HepG2 (cell line): ENCODE results near the gene MAN2A2. TPM values are rescaled to one million over a fixed set of nuclear protein-coding genes. Genes with fewer than 3 reads are reported as not detected.
A peak's percentile ranks its signal among the peaks of the same experiment; 100 is the strongest.

Experiments
- ATAC-seq: fragments of 200-7000 bp; cut with Tn5 transposase; 3 replicates; pipeline ENCODE4 v1.9.1; 2020; ENCODE audit warnings: mild to moderate bottlenecking, moderate library complexity
- BruUV-seq: library from RNA; stranded (reverse); fragments of 400-500 nt; replicated peaks from 2 replicates; lab custom pipeline; 2021; lab: Mats Ljungman, UMichigan
- CTCF ChIA-PET: fragments of 300-600 bp; formaldehyde crosslinking; extraction: SDS; loops from one replicate; lab custom pipeline; 2021; ENCODE audit warnings: low total read pairs, inconsistent platforms, low intra/inter-chr PET ratio; lab: Yijun Ruan, JAX
- POLR2A ChIA-PET: fragments of 350-600 bp; sonication (Branson Sonifier 250); formaldehyde crosslinking; loops from one replicate; lab custom pipeline; 2020; ENCODE audit warnings: antibody characterized with exemption, inconsistent platforms; lab: Yijun Ruan, JAX
- DNase-seq: peaks from one replicate; pipeline ENCODE4 v3.0.0-alpha.2; 2015; ENCODE audit warnings: low spot score
- FAIRE-seq: peaks from 3 replicates; lab custom pipeline; 2011; peaks lifted over from hg19 to GRCh38; lab: Jason Lieb, UNC
- H2AFZ ChIP-seq: one replicate; pipeline ENCODE4 v1.6.1; 2011; ENCODE audit warnings: low read length, inconsistent platforms
- H3K27ac ChIP-seq: fragments of 300-600 bp; 3 replicates; pipeline ENCODE4 v1.8.0; 2011; ENCODE audit warnings: mixed run types, mild to moderate bottlenecking, mixed read lengths, low read length, inconsistent platforms; ENCODE audit not compliant: insufficient read depth; ENCODE audit errors: extremely low read length
- H3K27me3 ChIP-seq, 2 experiments: fragments of 200-600 bp in 1 of 2; 2 replicates in 1 of 2; 3 replicates in 1 of 2; pipeline versions ENCODE4 v1.6.0 to v1.8.0; 2011; ENCODE audit warnings: low read length in 2 of 2, mild to moderate bottlenecking in 2 of 2, moderate library complexity in 2 of 2, inconsistent platforms in 1 of 2; ENCODE audit not compliant: insufficient read depth in 2 of 2, control insufficient read depth in 1 of 2
- H3K36me3 ChIP-seq, 2 experiments: fragments of 200-600 bp in 1 of 2; replicated peaks in 1 of 2; 2 replicates in 1 of 2; 3 replicates in 1 of 2; pipeline versions ENCODE4 v1.5.1 to v1.8.0; 2011; ENCODE audit warnings: low read length in 2 of 2, inconsistent platforms in 1 of 2; ENCODE audit not compliant: insufficient read depth in 2 of 2, control insufficient read depth in 1 of 2
- H3K4me1 ChIP-seq: 2 replicates; pipeline ENCODE4 v1.5.1; 2012; ENCODE audit warnings: low read length, inconsistent platforms; ENCODE audit not compliant: insufficient read depth
- H3K4me2 ChIP-seq: 2 replicates; pipeline ENCODE4 v1.6.0; 2011; ENCODE audit warnings: low read depth, low read length, inconsistent platforms
- H3K4me3 ChIP-seq, 3 experiments: fragments of 200-600 bp in 1 of 3; sonication (generic), shearing (Covaris generic) in 1 of 3; replicated peaks in 1 of 3; 2 replicates each; pipeline ENCODE4 v1.5.1; 2011 to 2016; ENCODE audit warnings: low read length in 3 of 3, inconsistent platforms in 2 of 3, low read depth in 2 of 3, mild to moderate bottlenecking in 2 of 3, control low read depth in 1 of 3, mixed read lengths in 1 of 3; ENCODE audit not compliant: insufficient read depth in 1 of 3
- H3K79me2 ChIP-seq: one replicate; pipeline ENCODE4 v1.6.1; 2011; ENCODE audit warnings: low read length, inconsistent platforms; ENCODE audit not compliant: insufficient read depth
- H3K9ac ChIP-seq: 2 replicates; pipeline ENCODE4 v1.6.0; 2011; ENCODE audit warnings: mild to moderate bottlenecking, low read depth, low read length, inconsistent platforms; ENCODE audit not compliant: insufficient read depth
- H3K9me3 ChIP-seq: 2 replicates; pipeline ENCODE4 v1.5.1; 2012; ENCODE audit warnings: mild to moderate bottlenecking, low read length
- H4K20me1 ChIP-seq: 2 replicates; pipeline ENCODE4 v1.6.0; 2011; ENCODE audit warnings: inconsistent platforms, mild to moderate bottlenecking, low read length, moderate library complexity; ENCODE audit not compliant: insufficient read depth
- GABPB1 ChIP-seq: IDR thresholded peaks from 2 replicates; pipeline ENCODE4 v1.6.1; 2016; ENCODE audit warnings: mild to moderate bottlenecking, missing genetic modification reagents, moderate library complexity, missing compliant biosample characterization
- MED1 ChIP-seq: sonication (generic); formaldehyde crosslinking; IDR thresholded peaks from 2 replicates; pipeline ENCODE4 v1.4.0; 2020; ENCODE audit warnings: missing genetic modification reagents
- NFIC ChIP-seq: IDR thresholded peaks from 2 replicates; pipeline ENCODE4 v1.6.1; 2012; ENCODE audit warnings: mild to moderate bottlenecking, low read length, inconsistent platforms
- RBM22 ChIP-seq: fragments of 200-400 bp; formaldehyde crosslinking; optimal IDR thresholded peaks from 2 replicates; pipeline ENCODE3; 2017; ENCODE audit warnings: mild to moderate bottlenecking, low read length, moderate library complexity
- WGBS: methylation state at CpG from one replicate; pipeline ENCODE4 v1.1.6; 2017; ENCODE audit warnings: low lambda C conversion rate; 5-methylcytosine and 5-hydroxymethylcytosine counted together
- in situ Hi-C: cut with HindIII; loops from 2 replicates; pipeline ENCODE4 v1.10.0; 2017; ENCODE audit warnings: low pct_unique_long_range_greater_than_20kb; ENCODE audit not compliant: extremely low pct_ligation_motif_present
- intact Hi-C: fragments of 100-400 bp; cut with micrococcal nuclease; formaldehyde crosslinking; loops from one replicate; pipeline ENCODE4 v1.10.0; 2022; ENCODE audit not compliant: unreplicated experiment
- polyA plus RNA-seq, 8 experiments: library from polyadenylated mRNA; depleted of rRNA in 3 of 8; stranded (reverse) in 7 of 8; unstranded in 1 of 8; fragments of >200 nt; fragmentation: Illumina TruSeq in 4 of 8; extraction: Trizol in 4 of 8; gene quantifications; 2 replicates each; pipeline versions ENCODE4 v1.2.1 to v1.2.3, GENCODE V29; 2011 to 2016; ENCODE audit warnings: low read depth in 4 of 8, missing spikeins in 1 of 8, mixed read lengths in 1 of 8; ENCODE audit not compliant: insufficient read depth in 1 of 8
- total RNA-seq, 5 experiments: library from RNA; depleted of rRNA; stranded (reverse); fragments of >200 nt; fragmentation: Illumina TruSeq; extraction: Trizol; gene quantifications; 2 replicates each; pipeline ENCODE4 v1.2.3, GENCODE V29; 2016; ENCODE audit warnings: low read depth in 1 of 5
- TF ChIP-seq, protein P1 (sequence below): sonication (generic); formaldehyde crosslinking; IDR thresholded peaks from 2 replicates; pipeline ENCODE4 v1.5.0; 2020; ENCODE audit warnings: mild to moderate bottlenecking, missing genetic modification reagents

The MAN2A2 gene
- total and polyA plus RNA-seq, 2 of the 13 experiments (the other 11 are each of a cell fraction or from before 2014, with no cell fraction given), result 17.5 to 51.5 TPM

DNA sequence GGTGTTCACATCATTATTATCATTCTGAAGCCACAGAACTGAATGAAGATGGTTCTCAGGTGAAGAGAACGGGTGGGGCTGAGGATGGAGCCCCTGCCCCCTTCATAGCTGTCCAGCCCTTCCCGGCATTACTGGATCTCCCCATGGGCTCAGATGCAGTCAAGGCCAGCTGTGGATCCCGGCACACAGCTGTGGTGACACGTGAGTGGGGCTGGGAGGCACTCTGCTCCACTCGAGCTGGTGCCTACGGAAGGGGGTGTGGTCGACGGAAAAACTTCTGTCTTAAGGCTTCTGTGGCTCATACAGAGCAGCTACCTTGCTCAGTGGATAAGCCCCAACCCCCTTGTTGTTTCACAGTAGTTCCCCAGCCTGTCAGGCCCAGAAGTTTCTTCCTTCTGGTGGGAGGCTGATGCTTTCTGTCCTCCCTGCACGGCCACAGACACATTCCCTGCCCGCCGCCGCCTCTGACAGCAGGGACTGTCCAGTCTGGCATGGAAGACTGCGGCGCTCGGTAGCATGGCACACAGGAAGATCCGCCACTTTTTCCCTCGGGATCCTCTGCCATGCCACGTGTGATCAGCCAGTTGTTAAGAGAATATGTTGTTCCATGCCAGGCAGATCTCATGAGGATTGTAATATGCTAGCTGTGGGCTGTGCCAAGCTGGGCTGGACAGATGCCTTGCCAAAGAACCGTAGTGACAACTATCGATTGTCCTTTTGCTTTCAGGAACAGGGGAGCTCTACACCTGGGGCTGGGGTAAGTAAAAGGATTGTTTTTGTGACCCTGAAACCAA, 57.4 kb downstream of the MAN2A2 start:
- no peak overlapping the region for H3K4me2 ChIP-seq
- H3K79me2 ChIP-seq, result peaks cover 6% of the 10 kb centered on the region
- no peak overlapping the region for H2AFZ ChIP-seq
- no peaks in the 10 kb centered on the region for H3K9me3 ChIP-seq
- ChIA-PET POLR2A (no interaction called here), CTCF (no interaction called here)
- FAIRE-seq (no peak), ATAC-seq (no peak), DNase-seq (no peak)
- no peaks in the 10 kb centered on the region for H4K20me1 ChIP-seq
- WGBS, result 94% methylated on average over 18 of the region's 20 CpGs
- no peak overlapping the region for H3K27ac ChIP-seq
- no peak overlapping the region for H3K4me3 ChIP-seq
- intact Hi-C loops (no loop called here), in situ Hi-C loops (no loop called here)
- no TSS peak for BruUV-seq
- peaks cover 14 to 44% of the 10 kb centered on the region in 2 experiments; a peak in 4 of 5 replicates for H3K36me3 ChIP-seq
- H3K9ac ChIP-seq, result no peak overlapping the region
- no peaks in the 10 kb centered on the region for H3K27me3 ChIP-seq
- peaks cover 9% of the 10 kb centered on the region for H3K4me1 ChIP-seq
- TF ChIP-seq NFIC (no peak), GABPB1 (CRISPR knock-in tag) (no peak), MED1 (no peak)
- TF ChIP-seq, all 625 proteins: peak for 0

GRCh38 chr15:90962021-90962420, 58.9 kb downstream of the MAN2A2 start:
- Histone ChIP-seq H3K4me3 (no peak overlapping the region), H3K9ac (no peak overlapping the region), H3K79me2 (no peaks in the 10 kb centered on the region), H2AFZ (no peak overlapping the region), H3K27ac (no peak overlapping the region), H4K20me1 (no peaks in the 10 kb centered on the region), H3K9me3 (no peaks in the 10 kb centered on the region), H3K27me3 (no peaks in the 10 kb centered on the region), H3K36me3 (peaks cover 19 to 54% of the 10 kb centered on the region in 2 experiments), H3K4me2 (no peak overlapping the region), H3K4me1 (no peaks in the 10 kb centered on the region)
- WGBS, result 88% methylated on average over 4 of the region's 4 CpGs
- ATAC-seq (no peak), FAIRE-seq (no peak), DNase-seq (no peak)
- no TSS peak for BruUV-seq
- in situ Hi-C loops (no loop called here), intact Hi-C loops (no loop called here)
- POLR2A ChIA-PET, result no interaction called here
- TF ChIP-seq, protein P1, sequence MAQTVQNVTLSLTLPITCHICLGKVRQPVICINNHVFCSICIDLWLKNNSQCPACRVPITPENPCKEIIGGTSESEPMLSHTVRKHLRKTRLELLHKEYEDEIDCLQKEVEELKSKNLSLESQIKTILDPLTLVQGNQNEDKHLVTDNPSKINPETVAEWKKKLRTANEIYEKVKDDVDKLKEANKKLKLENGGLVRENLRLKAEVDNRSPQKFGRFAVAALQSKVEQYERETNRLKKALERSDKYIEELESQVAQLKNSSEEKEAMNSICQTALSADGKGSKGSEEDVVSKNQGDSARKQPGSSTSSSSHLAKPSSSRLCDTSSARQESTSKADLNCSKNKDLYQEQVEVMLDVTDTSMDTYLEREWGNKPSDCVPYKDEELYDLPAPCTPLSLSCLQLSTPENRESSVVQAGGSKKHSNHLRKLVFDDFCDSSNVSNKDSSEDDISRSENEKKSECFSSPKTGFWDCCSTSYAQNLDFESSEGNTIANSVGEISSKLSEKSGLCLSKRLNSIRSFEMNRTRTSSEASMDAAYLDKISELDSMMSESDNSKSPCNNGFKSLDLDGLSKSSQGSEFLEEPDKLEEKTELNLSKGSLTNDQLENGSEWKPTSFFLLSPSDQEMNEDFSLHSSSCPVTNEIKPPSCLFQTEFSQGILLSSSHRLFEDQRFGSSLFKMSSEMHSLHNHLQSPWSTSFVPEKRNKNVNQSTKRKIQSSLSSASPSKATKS, result no peak
- peak; percentile 79 for TF ChIP-seq RBM22
- CTCF ChIA-PET, result no interaction called here
